Astrocyte (in vitro differentiated cells and primary cell): ENCODE data around the gene NRDC. TPM values are rescaled to one million over a fixed set of nuclear protein-coding genes. Genes with fewer than 3 reads are reported as not detected.
A peak's percentile ranks its signal among the peaks of the same experiment; 100 is the strongest.

Source experiments
- DNase-seq: peaks from one replicate; pipeline ENCODE4 v3.0.0-alpha.2; 2010; ENCODE audit warnings: low read depth
- FAIRE-seq: peaks from 2 replicates; lab custom pipeline; 2011; peaks lifted over from hg19 to GRCh38; lab: Jason Lieb, UNC
- H2AFZ ChIP-seq: 2 replicates; pipeline ENCODE4 v1.6.0; 2012; ENCODE audit warnings: low read depth, low read length, inconsistent platforms
- H3K27ac ChIP-seq: 2 replicates; pipeline ENCODE4 v1.5.1; 2011; ENCODE audit warnings: low read depth, low read length, inconsistent platforms
- H3K27me3 ChIP-seq: 2 replicates; pipeline ENCODE4 v1.6.0; 2011; ENCODE audit warnings: low read length, inconsistent platforms; ENCODE audit not compliant: insufficient read depth
- H3K36me3 ChIP-seq: 2 replicates; pipeline ENCODE4 v1.5.1; 2011; ENCODE audit warnings: low read length, inconsistent platforms; ENCODE audit not compliant: insufficient read depth
- H3K4me1 ChIP-seq: 2 replicates; pipeline ENCODE4 v1.5.1; 2011; ENCODE audit warnings: low read length, inconsistent platforms; ENCODE audit not compliant: insufficient read depth
- H3K4me2 ChIP-seq: 2 replicates; pipeline ENCODE4 v1.6.0; 2012; ENCODE audit warnings: low read length, inconsistent platforms
- H3K4me3 ChIP-seq: 2 replicates; pipeline ENCODE4 v1.5.1; 2011; ENCODE audit warnings: low read depth, mild to moderate bottlenecking, low read length, inconsistent platforms; ENCODE audit not compliant: insufficient read depth
- H3K79me2 ChIP-seq: 2 replicates; pipeline ENCODE4 v1.6.0; 2012; ENCODE audit warnings: mild to moderate bottlenecking, low read length, inconsistent platforms; ENCODE audit not compliant: insufficient read depth
- H3K9ac ChIP-seq: 2 replicates; pipeline ENCODE4 v1.6.0; 2012; ENCODE audit warnings: mild to moderate bottlenecking, low read length, inconsistent platforms
- H3K9me3 ChIP-seq: 2 replicates; pipeline ENCODE4 v1.5.1; 2012; ENCODE audit warnings: low read depth, mild to moderate bottlenecking, low read length, inconsistent platforms; ENCODE audit not compliant: insufficient read depth
- H4K20me1 ChIP-seq: 2 replicates; pipeline ENCODE4 v1.6.0; 2012; ENCODE audit warnings: low read length, inconsistent platforms; ENCODE audit not compliant: insufficient read depth
- H3K27ac Mint-ChIP-seq: one replicate; pipeline ENCODE4 v1.8.0; 2021; ENCODE audit warnings: mild to moderate bottlenecking, mixed read lengths; ENCODE audit not compliant: unreplicated experiment
- H3K27me3 Mint-ChIP-seq: one replicate; pipeline ENCODE4 v1.8.0; 2021; ENCODE audit warnings: low read depth, mixed read lengths; ENCODE audit not compliant: unreplicated experiment
- H3K36me3 Mint-ChIP-seq: one replicate; pipeline ENCODE4 v1.8.0; 2021; ENCODE audit warnings: low read depth, mixed read lengths; ENCODE audit not compliant: unreplicated experiment
- H3K4me1 Mint-ChIP-seq: one replicate; pipeline ENCODE4 v1.8.0; 2021; ENCODE audit warnings: low read depth, mixed read lengths; ENCODE audit not compliant: unreplicated experiment
- H3K4me3 Mint-ChIP-seq: one replicate; pipeline ENCODE4 v1.8.0; 2021; ENCODE audit warnings: mild to moderate bottlenecking, moderate library complexity, mixed read lengths; ENCODE audit not compliant: unreplicated experiment
- H3K9me3 Mint-ChIP-seq: one replicate; pipeline ENCODE4 v1.8.0; 2021; ENCODE audit warnings: mild to moderate bottlenecking, mixed read lengths; ENCODE audit not compliant: unreplicated experiment
- EZH2 ChIP-seq: IDR thresholded peaks from 2 replicates; pipeline ENCODE4 v1.6.1; 2012; ENCODE audit warnings: mild to moderate bottlenecking, low read length, inconsistent platforms; ENCODE audit not compliant: insufficient read depth
- total RNA-seq: library from RNA; stranded (reverse); gene quantifications from 2 replicates; pipeline ENCODE4 v1.2.1, GENCODE V29; 2021
- TF ChIP-seq, protein P1 (sequence below): IDR thresholded peaks from 2 replicates; pipeline ENCODE4 v1.5.1; 2011; ENCODE audit warnings: low read depth, mild to moderate bottlenecking, inconsistent platforms, low read length, moderate library complexity; ENCODE audit not compliant: insufficient read depth

NRDC gene
- total RNA-seq, 1 donor from 2014 or later: 170 TPM

DNA sequence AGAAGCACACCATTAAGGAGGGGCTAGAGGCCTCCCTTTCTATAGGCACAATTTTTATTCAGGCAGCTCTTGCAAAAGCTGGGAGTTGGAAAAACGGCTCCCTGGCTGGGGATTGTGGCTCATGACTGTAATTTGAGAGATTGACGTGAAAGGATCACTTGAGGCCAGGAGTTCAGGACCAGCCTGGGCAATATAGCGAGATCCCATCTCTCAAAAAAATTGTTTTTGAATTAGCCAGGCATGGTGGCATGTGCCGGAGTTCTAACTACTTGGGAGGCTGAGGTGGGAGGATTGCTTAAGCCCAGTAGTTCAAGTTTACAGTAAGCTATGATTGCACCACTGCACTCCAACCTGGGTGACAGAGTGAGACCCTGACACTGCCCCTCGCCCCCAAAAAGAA, 23.9 kb upstream of the NRDC start:
- no peak overlapping the region for H3K27ac ChIP-seq
- no peaks in the 10 kb centered on the region for H3K9me3 ChIP-seq
- DNase-seq (no peak), FAIRE-seq (no peak)
- H3K27me3 Mint-ChIP-seq: no peaks in the 10 kb centered on the region
- H4K20me1 ChIP-seq: no peaks in the 10 kb centered on the region
- H3K27me3 ChIP-seq: no peaks in the 10 kb centered on the region
- peaks cover 2% of the 10 kb centered on the region for H3K36me3 Mint-ChIP-seq
- H3K9me3 Mint-ChIP-seq: peaks cover 3% of the 10 kb centered on the region
- H3K4me2 ChIP-seq: no peak overlapping the region
- H3K79me2 ChIP-seq: no peaks in the 10 kb centered on the region
- H3K4me3 Mint-ChIP-seq: no peak overlapping the region
- H2AFZ ChIP-seq: no peak overlapping the region
- peaks cover 19% of the 10 kb centered on the region for H3K4me1 ChIP-seq
- no peak overlapping the region for H3K9ac ChIP-seq
- no peak overlapping the region for H3K27ac Mint-ChIP-seq
- TF ChIP-seq EZH2: no peak
- TF ChIP-seq, protein P1, sequence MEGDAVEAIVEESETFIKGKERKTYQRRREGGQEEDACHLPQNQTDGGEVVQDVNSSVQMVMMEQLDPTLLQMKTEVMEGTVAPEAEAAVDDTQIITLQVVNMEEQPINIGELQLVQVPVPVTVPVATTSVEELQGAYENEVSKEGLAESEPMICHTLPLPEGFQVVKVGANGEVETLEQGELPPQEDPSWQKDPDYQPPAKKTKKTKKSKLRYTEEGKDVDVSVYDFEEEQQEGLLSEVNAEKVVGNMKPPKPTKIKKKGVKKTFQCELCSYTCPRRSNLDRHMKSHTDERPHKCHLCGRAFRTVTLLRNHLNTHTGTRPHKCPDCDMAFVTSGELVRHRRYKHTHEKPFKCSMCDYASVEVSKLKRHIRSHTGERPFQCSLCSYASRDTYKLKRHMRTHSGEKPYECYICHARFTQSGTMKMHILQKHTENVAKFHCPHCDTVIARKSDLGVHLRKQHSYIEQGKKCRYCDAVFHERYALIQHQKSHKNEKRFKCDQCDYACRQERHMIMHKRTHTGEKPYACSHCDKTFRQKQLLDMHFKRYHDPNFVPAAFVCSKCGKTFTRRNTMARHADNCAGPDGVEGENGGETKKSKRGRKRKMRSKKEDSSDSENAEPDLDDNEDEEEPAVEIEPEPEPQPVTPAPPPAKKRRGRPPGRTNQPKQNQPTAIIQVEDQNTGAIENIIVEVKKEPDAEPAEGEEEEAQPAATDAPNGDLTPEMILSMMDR: no peak
- H3K4me3 ChIP-seq: no peak overlapping the region
- no peaks in the 10 kb centered on the region for H3K36me3 ChIP-seq
- H3K4me1 Mint-ChIP-seq: peaks cover 28% of the 10 kb centered on the region

DNA sequence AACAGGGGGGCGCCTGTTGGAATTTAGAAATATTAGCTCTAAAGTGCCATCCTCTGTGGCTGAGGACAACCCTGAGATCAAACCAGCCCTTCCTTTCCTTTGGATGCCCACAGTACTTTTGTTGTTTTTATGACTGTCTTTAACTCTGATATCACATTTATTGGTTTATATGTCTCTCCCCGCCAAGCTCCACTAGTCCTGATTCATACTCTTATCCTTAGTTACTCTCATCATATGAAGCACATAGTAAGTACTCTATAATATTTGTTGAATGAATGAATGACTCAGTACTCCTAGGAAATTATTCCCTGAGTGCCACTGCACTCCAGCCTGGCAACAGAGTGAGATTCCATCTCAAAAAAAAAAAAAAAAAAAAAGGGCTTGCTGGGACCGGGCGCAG, 22.6 kb upstream of the NRDC start:
- Histone ChIP-seq H3K79me2 (no peaks in the 10 kb centered on the region), H4K20me1 (no peaks in the 10 kb centered on the region), H3K27ac (no peak overlapping the region), H3K9ac (no peak overlapping the region), H3K4me3 (no peak overlapping the region), H3K27me3 (no peaks in the 10 kb centered on the region), H3K36me3 (no peaks in the 10 kb centered on the region), H3K9me3 (no peaks in the 10 kb centered on the region), H2AFZ (no peak overlapping the region), H3K4me2 (no peak overlapping the region), H3K4me1 (peaks cover 24% of the 10 kb centered on the region)
- no peak for DNase-seq
- Mint-ChIP-seq H3K27ac (no peak overlapping the region), H3K4me3 (no peak overlapping the region), H3K27me3 (no peaks in the 10 kb centered on the region), H3K36me3 (peaks cover under 1% of the 10 kb centered on the region), H3K9me3 (no peaks in the 10 kb centered on the region), H3K4me1 (peaks cover 29% of the 10 kb centered on the region)
- FAIRE-seq: no peak
- no peak for TF ChIP-seq EZH2
- TF ChIP-seq, protein P1: no peak

DNA sequence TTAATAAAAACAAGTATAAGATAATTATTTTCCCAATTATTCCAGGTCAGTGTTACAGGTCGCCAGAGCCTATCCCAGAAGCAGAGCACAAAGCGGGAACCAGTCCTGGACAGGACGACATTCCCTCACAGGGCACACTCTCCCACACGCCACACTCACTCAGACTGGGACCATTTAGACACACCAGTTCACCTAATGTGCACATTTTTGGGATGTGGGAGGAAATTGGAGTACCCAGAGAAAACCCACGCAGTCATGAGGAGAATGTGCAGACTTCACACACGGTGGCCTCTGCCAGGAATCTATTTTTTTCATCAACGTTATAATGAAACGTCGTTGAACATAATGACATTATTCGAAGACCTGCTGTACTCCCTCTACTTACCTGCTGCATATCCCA, 20.5 kb upstream of the NRDC start:
- H3K79me2 ChIP-seq: no peaks in the 10 kb centered on the region
- FAIRE-seq (no peak), DNase-seq (peak; percentile 35)
- no peak overlapping the region for H2AFZ ChIP-seq
- H3K36me3 Mint-ChIP-seq: no peaks in the 10 kb centered on the region
- H3K9ac ChIP-seq: peak overlapping the region; percentile 17
- H3K27me3 ChIP-seq: no peaks in the 10 kb centered on the region
- TF ChIP-seq, protein P1: no peak
- no peak for TF ChIP-seq EZH2
- no peaks in the 10 kb centered on the region for H4K20me1 ChIP-seq
- peak overlapping the region; percentile 100 for H3K27ac Mint-ChIP-seq
- H3K4me3 ChIP-seq: no peak overlapping the region
- H3K4me1 ChIP-seq: peaks cover 21% of the 10 kb centered on the region
- H3K4me1 Mint-ChIP-seq: peaks cover 31% of the 10 kb centered on the region
- H3K27me3 Mint-ChIP-seq: no peaks in the 10 kb centered on the region
- H3K4me2 ChIP-seq: no peak overlapping the region
- H3K36me3 ChIP-seq: no peaks in the 10 kb centered on the region
- H3K27ac ChIP-seq: peak overlapping the region; percentile 98
- H3K4me3 Mint-ChIP-seq: no peak overlapping the region
- H3K9me3 ChIP-seq: no peaks in the 10 kb centered on the region
- H3K9me3 Mint-ChIP-seq: peaks cover 2% of the 10 kb centered on the region
